ENCODE results near the gene SCARB2.

GRCh38 chr4:76213415-76214176 lies at the start of gene SCARB2:
- TF ChIP-seq CTCF (IDR thresholded peaks at IDR 0.05) (no peak), POLR2A (IDR thresholded peaks at IDR 0.05) (peak; percentile 97)

Measured in right lobe of liver (tissue), 4 donors.